ENCODE results near the gene P2RY2.

The P2RY2 gene

GRCh38 chr11:73237471-73238290 lies 19.6 kb downstream of the P2RY2 start:
- TF ChIP-seq CTCF (IDR thresholded peaks at IDR 0.05; ENCODE audit: insufficient read depth, low read depth, low read length, missing control alignments) = no peak
- H3K4me3 ChIP-seq (ENCODE audit: low read depth, low read length) = no peak overlapping the region
- DNase-seq (ENCODE audit: low read depth) = no peak

- no peak for DNase-seq (ENCODE audit: low read depth)
- no peak for TF ChIP-seq CTCF (IDR thresholded peaks at IDR 0.05; ENCODE audit: insufficient read depth, low read depth, low read length, missing control alignments)
- H3K4me3 ChIP-seq (ENCODE audit: low read depth, low read length) = no peak overlapping the region
Measured at GRCh38 chr11:73239111-73239521, 21.0 kb downstream of the P2RY2 start.

- no peak for TF ChIP-seq CTCF (IDR thresholded peaks at IDR 0.05; ENCODE audit: insufficient read depth, low read depth, low read length, missing control alignments)
- no peak for DNase-seq (ENCODE audit: low read depth)
- H3K4me3 ChIP-seq (ENCODE audit: low read depth, low read length) = no peak overlapping the region
Measured at GRCh38 chr11:73239571-73240189, 21.6 kb downstream of the P2RY2 start.

- TF ChIP-seq CTCF (IDR thresholded peaks at IDR 0.05; ENCODE audit: insufficient read depth, low read depth, low read length, missing control alignments) = no peak
- H3K4me3 ChIP-seq (ENCODE audit: low read depth, low read length) = no peak overlapping the region
- DNase-seq (ENCODE audit: low read depth) = no peak
Measured at GRCh38 chr11:73240190-73240781, 22.2 kb downstream of the P2RY2 start.

GRCh38 chr11:73241300-73241699 lies 23.2 kb downstream of the P2RY2 start:
- no peak for DNase-seq (ENCODE audit: low read depth)
- H3K4me3 ChIP-seq (ENCODE audit: low read depth, low read length) = no peak overlapping the region

More at GRCh38 chr11:73241300-73241699, 23.2 kb downstream of the P2RY2 start:
- TF ChIP-seq CTCF (IDR thresholded peaks at IDR 0.05; ENCODE audit: insufficient read depth, low read depth, low read length, missing control alignments) = no peak

Data from GM12865 (cell line).